Sigmoid colon (tissue), 7 donors: Measurements from ENCODE around the gene ARID5B. TPM values are rescaled to one million over a fixed set of nuclear protein-coding genes. Genes with fewer than 3 reads are reported as not detected.

Source experiments
- DNase-seq: peaks from one replicate; pipeline ENCODE4 v3.0.0-alpha.2; 2019
- H3K27ac ChIP-seq, 4 donors: fragments of 200-600 bp; sonication (generic); one replicate each; pipeline ENCODE4 v1.5.1; 2016 to 2019; ENCODE audit warnings: mild to moderate bottlenecking in 1 of 4
- H3K27me3 ChIP-seq, 3 donors: fragments of 200-600 bp; sonication (generic); one replicate each; pipeline ENCODE4 v1.5.1; 2019; ENCODE audit warnings: mild to moderate bottlenecking in 1 of 3
- H3K36me3 ChIP-seq, 4 donors: fragments of 200-600 bp; sonication (generic); one replicate each; pipeline ENCODE4 v1.5.1; 2016 to 2019
- H3K4me1 ChIP-seq, 4 donors: fragments of 200-600 bp; sonication (generic); one replicate each; pipeline ENCODE4 v1.5.1; 2017 to 2019
- H3K4me3 ChIP-seq, 4 donors: fragments of 200-600 bp; sonication (generic); one replicate each; pipeline ENCODE4 v1.5.1; 2017 to 2019; ENCODE audit warnings: mild to moderate bottlenecking in 2 of 4, moderate library complexity in 1 of 4
- H3K9me3 ChIP-seq, 4 donors: fragments of 200-600 bp in 3 of 4; sonication (generic) in 3 of 4; one replicate each; pipeline versions ENCODE4 v1.5.1 to v1.6.1; 2013 to 2019
- CTCF ChIP-seq, 4 experiments: fragments of 450-650 bp in 3 of 4; fragments of 200-600 bp in 1 of 4; IDR thresholded peaks; one replicate each; pipeline ENCODE4 v1.5.1; 2016 to 2019; ENCODE audit warnings: antibody characterized with exemption in 4 of 4, mild to moderate bottlenecking in 3 of 4, moderate library complexity in 2 of 4
- EP300 ChIP-seq, 4 donors: sonication (generic); formaldehyde crosslinking; IDR thresholded peaks; one replicate each; pipeline ENCODE4 v1.6.1; 2017; ENCODE audit warnings: antibody characterized with exemption in 4 of 4
- POLR2A ChIP-seq, 2 donors: fragments of 450-650 bp; IDR thresholded peaks; one replicate each; pipeline ENCODE4 v1.6.1; 2016; ENCODE audit warnings: antibody characterized with exemption in 2 of 2, mild to moderate bottlenecking in 2 of 2, moderate library complexity in 2 of 2
- POLR2AphosphoS5 ChIP-seq, 4 donors: sonication (generic); formaldehyde crosslinking; IDR thresholded peaks; one replicate each; pipeline ENCODE4 v1.6.1; 2017; ENCODE audit warnings: antibody characterized with exemption in 4 of 4
- WGBS, 2 donors: extraction: QIAGEN DNeasy Blood & Tissue Kit; methylation state at CpG; one replicate each; pipeline ENCODE4 v1.1.7; 2013; 5-methylcytosine and 5-hydroxymethylcytosine counted together
- intact Hi-C: fragments of 100-400 bp; cut with DNase I; formaldehyde crosslinking; loops from one replicate; pipeline ENCODE4 v1.15.1; 2023
- polyA plus RNA-seq, 3 donors: library from polyadenylated mRNA; stranded (reverse); fragments of 200-250 nt; gene quantifications; one replicate each; pipeline ENCODE4 v1.2.3, GENCODE V29; 2013
- total RNA-seq, 4 donors: library from RNA; depleted of rRNA; stranded (reverse); fragments of >200 nt; gene quantifications; one replicate each; pipeline ENCODE4 v1.1.0, GENCODE V29; 2016
- donor health status: healthy with polysubstance abuse.
- donor health status: Bipolar disorder and iron deficiency.
- donor health status: healthy.

Gene ARID5B
- total and polyA plus RNA-seq, 7 donors = 2.3 to 109 (median 29.6) TPM

- WGBS, 2 donors = 96 to 98% methylated on average over 2 of the region's 2 CpGs
- H3K4me1 ChIP-seq = peaks cover 0 to 15% (median 4%) of the 10 kb centered on the region in 4 donors
- intact Hi-C loops = no loop called here
- no peaks in the 10 kb centered on the region for H3K36me3 ChIP-seq
- no peak for DNase-seq
- TF ChIP-seq CTCF (IDR thresholded peaks at IDR 0.05) (no peak), POLR2AphosphoS5 (IDR thresholded peaks at IDR 0.05) (no peak), EP300 (IDR thresholded peaks at IDR 0.05) (no peak), POLR2A (IDR thresholded peaks at IDR 0.05) (no peak)
- H3K9me3 ChIP-seq = no peaks in the 10 kb centered on the region
- H3K27me3 ChIP-seq = no peaks in the 10 kb centered on the region
- H3K4me3 ChIP-seq = no peak overlapping the region
- no peak overlapping the region for H3K27ac ChIP-seq
Observed at GRCh38 chr10:61912981-61913380, 11.5 kb downstream of the ARID5B start.

GRCh38 chr10:61918140-61918539 is 16.6 kb downstream of the ARID5B start:
- Histone ChIP-seq H3K36me3 (no peaks in the 10 kb centered on the region), H3K4me1 (peaks cover 0 to 13% (median 8%) of the 10 kb centered on the region in 4 donors), H3K9me3 (no peaks in the 10 kb centered on the region), H3K27me3 (no peaks in the 10 kb centered on the region), H3K27ac (no peak overlapping the region), H3K4me3 (no peak overlapping the region)
- 60 to 87% methylated on average over 1 of the region's 1 CpG for WGBS, 2 donors
- TF ChIP-seq POLR2A (IDR thresholded peaks at IDR 0.05) = no peak
- no peak for TF ChIP-seq CTCF (IDR thresholded peaks at IDR 0.05)
- TF ChIP-seq POLR2AphosphoS5 (IDR thresholded peaks at IDR 0.05) = no peak
- no peak for TF ChIP-seq EP300 (IDR thresholded peaks at IDR 0.05)
- intact Hi-C loops = no loop called here
- DNase-seq = no peak

GRCh38 chr10:61918989-61919388 is 17.5 kb downstream of the ARID5B start:
- intact Hi-C loops = no loop called here
- Histone ChIP-seq H3K36me3 (no peaks in the 10 kb centered on the region), H3K4me3 (no peak overlapping the region), H3K27me3 (no peaks in the 10 kb centered on the region), H3K4me1 (peaks cover 0 to 21% (median 16%) of the 10 kb centered on the region in 4 donors), H3K9me3 (no peaks in the 10 kb centered on the region), H3K27ac (no peak overlapping the region)
- no peak for DNase-seq
- WGBS, 2 donors = 93 to 98% methylated on average over 4 of the region's 4 CpGs
- TF ChIP-seq POLR2A (IDR thresholded peaks at IDR 0.05) = no peak
- TF ChIP-seq POLR2AphosphoS5 (IDR thresholded peaks at IDR 0.05) = no peak
- no peak for TF ChIP-seq EP300 (IDR thresholded peaks at IDR 0.05)
- no peak for TF ChIP-seq CTCF (IDR thresholded peaks at IDR 0.05)

- TF ChIP-seq EP300 (IDR thresholded peaks at IDR 0.05) (no peak), POLR2AphosphoS5 (IDR thresholded peaks at IDR 0.05) (no peak), POLR2A (IDR thresholded peaks at IDR 0.05) (no peak), CTCF (IDR thresholded peaks at IDR 0.05) (no peak)
- DNase-seq = no peak
- Histone ChIP-seq H3K4me1 (peaks cover 0 to 28% (median 18%) of the 10 kb centered on the region in 4 donors), H3K27me3 (no peaks in the 10 kb centered on the region), H3K36me3 (no peaks in the 10 kb centered on the region), H3K9me3 (no peaks in the 10 kb centered on the region), H3K4me3 (no peak overlapping the region), H3K27ac (peak overlapping the region in 1 of 4 donors; percentile 13)
- WGBS, 2 donors = 81 to 86% methylated on average over 2 of the region's 2 CpGs
- intact Hi-C loops = no loop called here
Observed at GRCh38 chr10:61919646-61920215, 18.2 kb downstream of the ARID5B start.

- intact Hi-C loops = no loop called here
- no peak for TF ChIP-seq EP300 (IDR thresholded peaks at IDR 0.05)
- no peak for TF ChIP-seq POLR2AphosphoS5 (IDR thresholded peaks at IDR 0.05)
- no peak for TF ChIP-seq CTCF (IDR thresholded peaks at IDR 0.05)
- TF ChIP-seq POLR2A (IDR thresholded peaks at IDR 0.05) = no peak
- Histone ChIP-seq H3K4me1 (peaks cover 0 to 37% (median 18%) of the 10 kb centered on the region in 4 donors), H3K27me3 (no peaks in the 10 kb centered on the region), H3K36me3 (no peaks in the 10 kb centered on the region), H3K4me3 (no peak overlapping the region), H3K9me3 (no peaks in the 10 kb centered on the region), H3K27ac (no peak overlapping the region)
- WGBS, 2 donors = 97 to 100% methylated on average over 2 of the region's 2 CpGs
- no peak for DNase-seq
Observed at GRCh38 chr10:61921143-61921542, 19.6 kb downstream of the ARID5B start.
